ENCODE results near the gene TCEA2. TPM values are rescaled to one million over a fixed set of nuclear protein-coding genes. Genes with fewer than 3 reads are reported as not detected.

Gene TCEA2
- total RNA-seq, 1 donor from 2014 or later, result 38.8 TPM

GRCh38 chr20:64077094-64077493 lies 14.1 kb downstream of the TCEA2 start:
- peak overlapping the region; percentile 82 for H3K4me3 ChIP-seq
- peaks cover 41% of the 10 kb centered on the region for H3K36me3 ChIP-seq
- DNase-seq (peak; percentile 75), ATAC-seq (peak; percentile 10 to 14)
- H3K27me3 ChIP-seq (ENCODE audit: low read depth), result no peaks in the 10 kb centered on the region
- intact Hi-C loops (cut with DNase I), result no loop called here
- no peaks in the 10 kb centered on the region for H3K9me3 ChIP-seq
- TF ChIP-seq, protein P1, sequence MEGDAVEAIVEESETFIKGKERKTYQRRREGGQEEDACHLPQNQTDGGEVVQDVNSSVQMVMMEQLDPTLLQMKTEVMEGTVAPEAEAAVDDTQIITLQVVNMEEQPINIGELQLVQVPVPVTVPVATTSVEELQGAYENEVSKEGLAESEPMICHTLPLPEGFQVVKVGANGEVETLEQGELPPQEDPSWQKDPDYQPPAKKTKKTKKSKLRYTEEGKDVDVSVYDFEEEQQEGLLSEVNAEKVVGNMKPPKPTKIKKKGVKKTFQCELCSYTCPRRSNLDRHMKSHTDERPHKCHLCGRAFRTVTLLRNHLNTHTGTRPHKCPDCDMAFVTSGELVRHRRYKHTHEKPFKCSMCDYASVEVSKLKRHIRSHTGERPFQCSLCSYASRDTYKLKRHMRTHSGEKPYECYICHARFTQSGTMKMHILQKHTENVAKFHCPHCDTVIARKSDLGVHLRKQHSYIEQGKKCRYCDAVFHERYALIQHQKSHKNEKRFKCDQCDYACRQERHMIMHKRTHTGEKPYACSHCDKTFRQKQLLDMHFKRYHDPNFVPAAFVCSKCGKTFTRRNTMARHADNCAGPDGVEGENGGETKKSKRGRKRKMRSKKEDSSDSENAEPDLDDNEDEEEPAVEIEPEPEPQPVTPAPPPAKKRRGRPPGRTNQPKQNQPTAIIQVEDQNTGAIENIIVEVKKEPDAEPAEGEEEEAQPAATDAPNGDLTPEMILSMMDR (IDR thresholded peaks at IDR 0.05), result no peak
- peaks cover 33% of the 10 kb centered on the region for H3K4me1 ChIP-seq
- H3K27ac ChIP-seq, result peak overlapping the region; percentile 82

GRCh38 chr20:64077541-64077875 lies 14.5 kb downstream of the TCEA2 start:
- Histone ChIP-seq H3K4me1 (peaks cover 37% of the 10 kb centered on the region), H3K9me3 (no peaks in the 10 kb centered on the region), H3K36me3 (peaks cover 36% of the 10 kb centered on the region), H3K27me3 (ENCODE audit: low read depth) (no peaks in the 10 kb centered on the region), H3K4me3 (peak overlapping the region; percentile 82), H3K27ac (peak overlapping the region; percentile 82)
- no peak for ATAC-seq
- TF ChIP-seq, protein P1 (IDR thresholded peaks at IDR 0.05), result no peak
- DNase-seq, result no peak
- intact Hi-C loops (cut with DNase I), result no loop called here

DNA sequence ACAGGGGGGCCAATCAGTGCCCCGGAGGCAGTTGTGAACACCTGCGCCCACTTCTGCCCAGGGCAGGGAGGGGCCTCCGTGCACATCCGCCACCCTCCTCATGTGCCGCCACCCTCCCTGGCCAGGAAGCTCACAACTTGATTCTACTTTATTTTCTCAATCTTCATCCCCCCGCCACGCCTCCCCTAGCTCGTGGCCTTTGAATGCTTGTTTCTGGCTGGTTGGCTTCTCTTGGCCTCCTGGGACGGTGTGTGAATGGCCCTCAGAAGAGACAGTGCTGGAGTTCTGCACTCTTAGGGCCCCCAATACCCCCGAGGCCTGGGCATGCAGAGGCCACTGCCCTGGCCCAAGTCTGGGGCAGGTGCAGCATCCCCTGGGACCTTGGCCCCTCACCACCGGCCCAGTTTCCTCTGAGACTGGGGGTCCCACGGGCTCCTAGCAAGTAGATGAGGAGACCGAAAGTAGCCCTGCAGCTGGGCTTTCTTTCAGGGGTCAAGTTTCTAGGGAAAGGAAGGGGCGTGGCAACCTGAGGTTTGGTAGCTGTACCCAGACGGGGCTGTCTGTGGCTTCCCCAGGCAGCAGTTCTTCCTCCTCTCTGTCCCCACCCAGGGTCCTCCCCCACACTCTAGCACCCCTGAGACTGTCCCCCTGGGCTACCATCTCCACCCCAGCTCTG lies 15.0 kb downstream of the TCEA2 start:
- TF ChIP-seq, protein P1 (IDR thresholded peaks at IDR 0.05), result no peak
- peak; percentile 74 for DNase-seq
- intact Hi-C loops (cut with DNase I), result no loop called here
- Histone ChIP-seq H3K36me3 (peaks cover 31% of the 10 kb centered on the region), H3K27me3 (ENCODE audit: low read depth) (no peaks in the 10 kb centered on the region), H3K4me1 (peaks cover 40% of the 10 kb centered on the region), H3K9me3 (no peaks in the 10 kb centered on the region), H3K27ac (peak overlapping the region; percentile 82), H3K4me3 (peak overlapping the region; percentile 82)
- ATAC-seq, result peak in 1 of 2 donors; percentile 7

- DNase-seq (no peak), ATAC-seq (no peak)
- intact Hi-C loops (cut with DNase I), result no loop called here
- H3K9me3 ChIP-seq, result no peaks in the 10 kb centered on the region
- TF ChIP-seq, protein P1 (IDR thresholded peaks at IDR 0.05), result no peak
- H3K4me1 ChIP-seq, result peaks cover 47% of the 10 kb centered on the region
- peaks cover 3% of the 10 kb centered on the region for H3K27me3 ChIP-seq (ENCODE audit: low read depth)
- peaks cover 22% of the 10 kb centered on the region for H3K36me3 ChIP-seq
- H3K27ac ChIP-seq, result peak overlapping the region; percentile 82
- H3K4me3 ChIP-seq, result peak overlapping the region; percentile 82
These were observed 15.9 kb downstream of the TCEA2 start for GRCh38 chr20:64078934-64079272.

- H3K36me3 ChIP-seq, result peaks cover 17% of the 10 kb centered on the region
- DNase-seq (peak; percentile 91), ATAC-seq (peak; percentile 67)
- H3K4me3 ChIP-seq, result peak within 1 kb of the TSS; percentile 82
- H3K27ac ChIP-seq, result peak within 1 kb of the TSS; percentile 84
- H3K9me3 ChIP-seq, result no peaks in the 10 kb centered on the region
- H3K27me3 ChIP-seq (ENCODE audit: low read depth), result peaks cover 8% of the 10 kb centered on the region
- TF ChIP-seq, protein P1 (IDR thresholded peaks at IDR 0.05), result no peak
- peaks cover 52% of the 10 kb centered on the region for H3K4me1 ChIP-seq
- intact Hi-C loops (cut with DNase I), result no loop called here
These were observed 16.4 kb downstream of the TCEA2 start, which contains the start of gene RGS19 for GRCh38 chr20:64079273-64080012. RGS19 (minus strand) TSS chr20:64079518; CDS start chr20:64076886, 2,632 bp downstream.

Measured in lower lobe of right lung (tissue), 2 donors.